BJ (cell line): ENCODE results near the gene MAD2L1. TPM values are rescaled to one million over a fixed set of nuclear protein-coding genes. Genes with fewer than 3 reads are reported as not detected.
"Not testable (repeated sequence)": the region's sequence is repeated elsewhere in the genome, so short reads cannot be mapped to it uniquely, and the experiment has no call there.

Experiments
- CTCF ChIA-PET: fragments of 350-600 bp; formaldehyde crosslinking; extraction: SDS; loops from one replicate; lab custom pipeline; 2021; ENCODE audit warnings: antibody characterized with exemption, inconsistent platforms; lab: Yijun Ruan, JAX
- POLR2A ChIA-PET: fragments of 300-600 bp; sonication (Branson Sonifier 250); formaldehyde crosslinking; extraction: SDS; loops from one replicate; lab custom pipeline; 2021; ENCODE audit warnings: antibody characterized with exemption; lab: Charles Lee
- DNase-seq: peaks from one replicate; pipeline ENCODE4 v3.0.0-alpha.2; 2011; ENCODE audit warnings: low read depth
- H3K27me3 ChIP-seq: 2 replicates; pipeline ENCODE4 v1.6.0; 2011; ENCODE audit warnings: low read length; ENCODE audit not compliant: control insufficient read depth, insufficient read depth
- H3K36me3 ChIP-seq: 2 replicates; pipeline ENCODE4 v1.5.1; 2011; ENCODE audit warnings: low read length; ENCODE audit not compliant: control insufficient read depth, insufficient read depth
- H3K4me3 ChIP-seq: 2 replicates; pipeline ENCODE4 v1.5.1; 2011; ENCODE audit warnings: low read depth, mild to moderate bottlenecking, control low read depth, low read length
- CTCF ChIP-seq: IDR thresholded peaks from 2 replicates; pipeline ENCODE4 v1.5.1; 2011; ENCODE audit warnings: low read depth, mild to moderate bottlenecking, control low read depth, inconsistent platforms, low read length, moderate library complexity; ENCODE audit not compliant: insufficient read depth
- polyA plus RNA-seq: library from polyadenylated mRNA; depleted of rRNA; stranded (reverse); fragments of >200 nt; gene quantifications from 2 replicates; pipeline ENCODE4 v1.2.3, GENCODE V29; 2011

The MAD2L1 gene
- polyA plus RNA-seq, 1 experiment, result 27.0 TPM

- Histone ChIP-seq H3K36me3 (no peaks in the 10 kb centered on the region), H3K4me3 (no peak overlapping the region), H3K27me3 (no peaks in the 10 kb centered on the region)
- CTCF ChIA-PET, result no interaction called here
- no peak for DNase-seq
- no peak for TF ChIP-seq CTCF
- POLR2A ChIA-PET, result no interaction called here
Measured at GRCh38 chr4:120088507-120088906, 21.9 kb upstream of the MAD2L1 start.

GRCh38 chr4:120088066-120088465 is 21.4 kb upstream of the MAD2L1 start:
- H3K36me3 ChIP-seq, H3K4me3 ChIP-seq, H3K27me3 ChIP-seq, DNase-seq, POLR2A ChIA-PET: not testable (repeated sequence)
- CTCF ChIA-PET, result interaction anchor here (1.0 kb wide), 1 partner anchor 8 kb away, joined by 3 read pairs; no protein-coding TSS in a partner anchor

GRCh38 chr4:120085705-120086104 is 19.1 kb upstream of the MAD2L1 start:
- no peak for DNase-seq
- Histone ChIP-seq H3K27me3 (no peaks in the 10 kb centered on the region), H3K36me3 (no peaks in the 10 kb centered on the region), H3K4me3 (no peak overlapping the region)
- POLR2A ChIA-PET, result no interaction called here
- TF ChIP-seq CTCF, result no peak
- CTCF ChIA-PET, result no interaction called here

- ChIA-PET CTCF (interaction anchor here (1.0 kb wide), 1 partner anchor 16 kb away, joined by 3 read pairs; no protein-coding TSS in a partner anchor), POLR2A (no interaction called here)
- Histone ChIP-seq H3K27me3 (no peaks in the 10 kb centered on the region), H3K36me3 (no peaks in the 10 kb centered on the region), H3K4me3 (no peak overlapping the region)
- DNase-seq, result no peak
- TF ChIP-seq CTCF, result no peak
Measured at GRCh38 chr4:120084327-120084726, 17.7 kb upstream of the MAD2L1 start.

- no peak for TF ChIP-seq CTCF
- POLR2A ChIA-PET, result no interaction called here
- Histone ChIP-seq H3K4me3 (no peak overlapping the region), H3K36me3 (no peaks in the 10 kb centered on the region), H3K27me3 (no peaks in the 10 kb centered on the region)
- CTCF ChIA-PET, result no interaction called here
- no peak for DNase-seq
Measured at GRCh38 chr4:120083152-120083551, 16.5 kb upstream of the MAD2L1 start.

GRCh38 chr4:120082251-120082650 is 15.6 kb upstream of the MAD2L1 start:
- no peak for DNase-seq
- H3K36me3 ChIP-seq, result no peaks in the 10 kb centered on the region
- no peak overlapping the region for H3K4me3 ChIP-seq
- ChIA-PET POLR2A (interaction anchor here (0.6 to 0.7 kb wide), 2 partner anchors 1067 to 1192 kb away, joined by 4 to 8 read pairs; no protein-coding TSS in a partner anchor), CTCF (no interaction called here)
- no peaks in the 10 kb centered on the region for H3K27me3 ChIP-seq
- no peak for TF ChIP-seq CTCF
